ENCODE results near the gene ADARB1.

Gene ADARB1

GRCh38 chr21:45055861-45056260, 18.5 kb upstream of the ADARB1 start:
- DNase-seq: no peak

DNA sequence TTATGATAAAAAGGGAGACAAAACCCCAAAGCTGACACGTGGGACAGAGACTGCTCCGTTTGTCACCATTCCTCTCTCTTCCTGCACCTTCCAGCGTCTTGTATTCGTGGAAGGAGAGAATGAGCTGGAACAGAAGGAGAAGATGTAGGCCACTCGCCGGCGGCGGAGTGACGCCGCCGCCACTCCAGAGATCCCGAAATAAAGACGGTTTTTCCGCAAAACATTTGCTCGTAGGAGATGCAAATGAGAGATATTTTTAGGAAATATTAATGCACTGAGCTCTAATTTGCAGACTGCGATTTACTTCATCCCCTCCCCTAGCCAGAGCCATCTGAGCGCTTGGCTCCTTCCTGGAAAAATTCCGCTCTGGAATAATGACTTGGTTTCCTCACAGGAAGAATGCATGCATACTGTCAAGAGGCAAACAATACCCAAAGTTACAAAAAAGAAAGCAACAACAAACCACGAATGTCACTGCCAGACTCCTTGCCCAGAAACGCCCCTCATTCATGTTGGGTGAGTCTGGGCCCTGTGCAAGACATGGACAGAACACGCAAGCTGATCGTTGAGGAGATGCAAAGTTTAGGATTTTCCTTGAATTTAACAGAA, 18.0 kb upstream of the ADARB1 start:
- no peak for DNase-seq

GRCh38 chr21:45056917-45057560, 17.3 kb upstream of the ADARB1 start:
- no peak for DNase-seq

DNA sequence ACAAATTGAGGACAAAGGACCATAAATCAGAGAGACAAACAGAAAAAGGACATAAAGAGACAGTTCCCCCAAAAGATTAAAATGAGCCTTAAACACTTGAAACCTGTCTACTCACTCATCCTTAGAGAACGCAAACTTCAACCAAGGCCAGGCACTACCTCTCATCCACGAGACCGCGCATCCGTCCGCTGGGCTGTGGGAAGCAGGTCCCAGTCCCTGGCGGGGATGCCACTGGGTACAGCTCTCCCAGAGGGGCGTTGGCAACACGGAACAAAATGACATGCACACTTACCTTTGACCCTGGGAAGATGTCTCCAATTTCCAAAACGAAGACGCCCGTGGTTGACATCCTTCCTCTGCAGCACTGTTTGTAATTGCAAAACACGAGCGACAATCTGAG, 16.5 kb upstream of the ADARB1 start:
- no peak for DNase-seq

DNA sequence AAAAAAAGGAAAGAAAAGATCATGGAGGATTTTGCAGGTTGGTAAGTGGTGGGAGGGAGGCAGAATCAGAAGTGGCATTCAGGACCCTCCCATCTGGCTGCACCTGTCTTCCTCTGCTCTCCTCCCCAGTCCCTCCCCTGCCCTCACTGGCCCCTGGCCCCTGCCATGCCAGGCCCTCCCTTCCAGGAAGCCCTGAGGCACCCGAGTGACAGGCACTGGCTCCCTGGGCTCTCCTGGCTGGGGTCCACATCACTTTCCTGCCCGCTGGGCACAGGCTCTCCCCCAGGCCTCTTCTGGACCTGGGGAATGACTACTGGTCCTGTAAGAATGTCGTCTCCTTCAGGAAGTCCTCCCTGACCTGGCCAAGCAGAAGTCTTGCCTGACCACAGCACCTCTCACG, 15.3 kb upstream of the ADARB1 start:
- no peak for DNase-seq

- DNase-seq: no peak
These were observed 14.3 kb upstream of the ADARB1 start for GRCh38 chr21:45060089-45060488.

GRCh38 chr21:45060675-45061311, 13.6 kb upstream of the ADARB1 start:
- no peak for DNase-seq

DNA sequence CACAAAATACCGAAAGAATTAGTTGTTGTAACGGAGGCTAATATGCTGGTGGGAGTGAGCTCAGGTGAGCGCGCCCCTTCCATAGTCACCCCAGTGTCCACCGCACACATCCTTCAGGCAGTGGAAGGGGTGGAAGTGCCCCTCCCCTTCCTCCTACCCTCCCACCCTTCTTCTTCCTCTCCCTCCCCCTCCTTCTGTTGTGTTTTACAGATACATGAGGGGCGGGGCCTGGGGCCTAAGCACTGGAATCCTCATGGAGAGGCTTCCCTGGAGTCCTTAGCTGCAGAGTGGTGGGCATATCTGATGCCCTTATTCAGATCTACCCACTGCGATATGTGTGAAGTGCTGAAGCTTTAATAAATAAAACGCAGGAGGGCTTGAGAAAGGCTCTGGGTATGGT, 10.3 kb upstream of the ADARB1 start:
- no peak for DNase-seq

DNA sequence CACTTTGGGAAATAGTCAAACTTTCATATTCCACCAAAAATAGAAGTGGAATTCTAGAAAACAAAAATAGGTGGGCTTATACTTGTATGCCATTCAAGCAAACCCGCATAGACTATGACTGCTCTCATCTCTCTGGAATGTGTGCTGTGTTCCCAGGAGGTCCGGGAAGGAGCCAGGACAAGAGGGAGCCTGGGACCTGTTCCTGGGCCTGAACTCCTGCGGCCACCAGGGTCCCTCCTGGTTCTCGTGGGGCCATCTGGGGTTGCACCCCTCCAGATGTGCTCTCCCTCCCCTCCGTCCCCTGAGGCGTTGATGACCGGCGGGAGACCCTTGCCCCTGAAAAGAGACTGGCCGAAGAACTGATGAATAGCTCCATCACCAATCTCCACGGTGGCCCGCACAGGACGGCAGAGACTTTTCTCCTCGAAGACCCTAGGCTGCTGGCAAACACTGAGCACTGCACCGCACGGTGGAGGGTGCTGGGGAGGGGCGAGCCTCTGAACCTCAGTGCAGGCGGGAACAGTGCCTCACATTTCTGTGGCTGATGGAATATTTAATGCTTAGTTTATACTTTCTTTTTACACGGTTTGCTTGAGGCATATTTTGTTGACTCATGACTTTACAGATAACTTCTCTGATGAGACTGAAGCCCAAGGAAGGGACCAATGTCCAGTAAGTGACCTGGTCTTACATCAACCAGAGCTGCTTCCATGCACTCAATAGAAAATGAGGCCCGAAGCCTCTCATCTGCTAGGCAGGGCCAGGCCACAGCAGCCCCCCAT, 9.6 kb upstream of the ADARB1 start:
- DNase-seq: no peak

GRCh38 chr21:45067462-45068285, 6.7 kb upstream of the ADARB1 start:
- no peak for DNase-seq

DNA sequence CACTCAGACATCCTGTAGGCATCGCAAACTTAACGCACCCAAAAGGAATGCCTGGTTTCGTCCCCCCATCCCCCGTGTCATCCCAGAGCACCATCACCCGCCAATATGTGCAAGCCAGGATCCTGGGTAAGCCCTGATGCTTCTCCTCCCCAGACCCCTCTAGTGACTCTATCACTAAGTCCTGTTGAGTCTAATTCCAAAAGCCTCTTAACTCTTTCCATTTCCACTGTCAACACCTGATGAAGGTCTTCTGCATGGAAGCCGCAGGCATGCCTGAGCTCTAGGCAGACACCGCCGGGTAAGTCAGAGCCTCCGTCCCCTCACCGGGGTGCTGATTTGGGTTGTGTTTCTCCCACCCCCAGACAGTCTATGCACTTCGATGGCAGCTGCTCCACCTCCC, 5.3 kb upstream of the ADARB1 start:
- DNase-seq: no peak

DNA sequence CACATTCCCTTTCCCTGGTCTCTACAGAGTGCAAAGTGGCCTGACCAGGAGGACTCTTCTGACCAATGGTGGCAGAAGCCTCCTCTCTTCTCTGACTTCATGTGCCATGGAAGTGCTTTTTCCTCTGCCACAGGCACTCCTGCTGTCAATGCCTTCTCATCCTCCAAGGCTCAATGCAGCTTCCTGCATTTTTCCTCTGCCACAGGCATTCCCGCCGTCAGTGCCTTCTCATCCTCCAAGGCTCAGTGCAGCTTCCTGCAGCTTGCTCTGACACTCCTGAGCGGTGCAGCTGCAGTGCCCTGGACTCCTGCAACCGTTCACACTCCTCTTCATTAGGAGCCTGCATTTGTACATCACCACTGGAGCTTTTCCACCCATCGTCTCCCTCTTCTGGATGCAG, 4.7 kb upstream of the ADARB1 start:
- no peak for DNase-seq

- DNase-seq: no peak
These were observed 3.1 kb upstream of the ADARB1 start for GRCh38 chr21:45071078-45071873.

- no peak for DNase-seq
These were observed 2.3 kb upstream of the ADARB1 start for GRCh38 chr21:45071874-45072737.

GRCh38 chr21:45072738-45073300, 1.6 kb upstream of the ADARB1 start:
- no peak for DNase-seq

DNA sequence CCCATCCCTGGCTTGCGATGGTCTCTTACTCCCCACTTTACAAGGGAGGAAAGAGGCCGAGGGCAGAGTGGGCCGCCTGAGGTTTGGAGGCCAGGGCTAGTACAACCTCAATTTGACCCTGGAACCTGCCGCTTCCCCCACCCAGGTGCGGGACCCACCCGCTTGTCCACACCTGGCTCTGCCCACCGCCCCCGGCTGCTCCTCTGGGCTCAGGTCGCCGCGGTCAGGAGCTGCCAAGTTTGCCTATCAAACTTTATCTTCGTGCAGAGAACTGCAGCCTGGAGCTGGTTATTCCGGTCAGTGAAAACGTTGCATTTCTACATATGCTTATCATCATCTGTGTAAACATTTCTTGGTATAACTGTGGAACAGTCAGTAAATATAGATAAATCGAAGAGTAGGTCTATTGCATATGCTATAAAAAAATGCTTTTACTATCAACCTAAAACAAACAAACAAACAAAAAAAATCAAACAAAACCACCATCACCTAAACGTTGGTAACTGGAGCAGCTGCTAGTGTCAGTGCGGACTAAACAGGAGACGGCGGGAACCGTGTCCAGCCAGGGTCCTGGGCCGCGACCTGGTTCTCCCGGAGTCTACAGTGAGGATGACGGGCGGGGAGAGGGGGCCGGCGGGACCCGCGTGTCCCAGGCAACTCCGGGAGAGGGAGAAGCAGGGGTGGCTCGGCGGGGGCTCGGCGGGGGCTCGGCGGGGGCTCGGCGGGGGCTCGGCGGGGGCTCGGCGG, 906 bp upstream of the ADARB1 start:
- no peak for DNase-seq

DNA sequence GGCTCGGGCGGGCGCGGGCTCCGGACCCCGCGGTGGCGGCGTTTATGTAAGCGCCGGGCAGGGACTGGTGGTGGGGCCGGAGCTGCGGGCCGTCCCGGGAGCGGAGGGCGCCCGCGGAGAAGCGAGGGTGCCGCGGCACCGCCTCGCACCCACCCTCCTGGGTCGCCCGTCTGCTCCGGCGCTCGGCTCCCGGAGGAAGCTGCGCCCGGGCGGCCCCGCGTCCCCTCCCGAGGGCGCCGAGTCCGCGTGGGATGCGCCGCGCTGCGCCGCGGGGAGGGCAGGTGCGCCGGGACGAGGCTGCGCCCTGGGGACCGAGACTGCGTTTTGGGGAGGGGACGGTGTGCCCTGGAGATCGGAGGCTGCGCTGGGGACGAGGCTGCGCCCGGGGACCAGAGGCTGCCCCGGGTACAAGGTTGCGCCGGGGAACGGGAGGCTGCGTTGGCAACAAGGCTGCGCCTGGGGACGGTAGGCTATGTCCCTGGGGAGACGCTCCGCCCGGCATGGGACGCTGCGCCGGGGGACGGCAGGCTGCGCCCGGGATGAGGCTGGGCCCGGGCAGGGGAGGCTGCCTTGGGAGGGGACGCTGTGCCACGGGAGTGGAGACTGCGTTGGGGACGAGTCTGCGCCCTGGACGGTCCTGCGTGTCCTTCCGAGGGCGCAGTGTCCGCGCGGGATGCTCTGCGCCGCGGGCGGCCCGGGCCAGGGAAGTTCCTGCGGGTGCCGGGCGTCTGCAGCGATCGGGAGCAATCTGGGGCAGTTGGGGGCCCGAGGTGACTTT, 627 bp downstream of the ADARB1 start:
- DNase-seq: peak; percentile 12

- DNase-seq: no peak
These were observed 1.3 kb downstream of the ADARB1 start for GRCh38 chr21:45075596-45076244.
